ENCODE measurements around the gene LIN9. TPM values are rescaled to one million over a fixed set of nuclear protein-coding genes. Genes with fewer than 3 reads are reported as not detected.

Gene LIN9
- total RNA-seq, 1 donor from 2014 or later, result 4.6 TPM

GRCh38 chr1:226309398-226310244 is 657 bp upstream of the LIN9 start:
- no peaks in the 10 kb centered on the region for H3K27me3 ChIP-seq (ENCODE audit: control insufficient read depth, insufficient read depth, low read length)
- no peak for DNase-seq (ENCODE audit: low read depth)
- no peak for TF ChIP-seq CTCF (IDR thresholded peaks at IDR 0.05; ENCODE audit: insufficient read depth, low read length, poor library complexity, severe bottlenecking)
- H3K4me3 ChIP-seq (ENCODE audit: low read depth, low read length), result peak overlapping the region; percentile 99
- no peaks in the 10 kb centered on the region for H3K36me3 ChIP-seq (ENCODE audit: control insufficient read depth, insufficient read depth, low read length)

- H3K4me3 ChIP-seq (ENCODE audit: low read depth, low read length), result peak overlapping the region; percentile 99
- H3K36me3 ChIP-seq (ENCODE audit: control insufficient read depth, insufficient read depth, low read length), result no peaks in the 10 kb centered on the region
- no peak for TF ChIP-seq CTCF (IDR thresholded peaks at IDR 0.05; ENCODE audit: insufficient read depth, low read length, poor library complexity, severe bottlenecking)
- no peak for DNase-seq (ENCODE audit: low read depth)
- no peaks in the 10 kb centered on the region for H3K27me3 ChIP-seq (ENCODE audit: control insufficient read depth, insufficient read depth, low read length)
Measured at GRCh38 chr1:226308166-226308722, 720 bp downstream of the LIN9 start.

- no peak overlapping the region for H3K4me3 ChIP-seq (ENCODE audit: low read depth, low read length)
- no peak for DNase-seq (ENCODE audit: low read depth)
- H3K36me3 ChIP-seq (ENCODE audit: control insufficient read depth, insufficient read depth, low read length), result no peaks in the 10 kb centered on the region
- no peaks in the 10 kb centered on the region for H3K27me3 ChIP-seq (ENCODE audit: control insufficient read depth, insufficient read depth, low read length)
- no peak for TF ChIP-seq CTCF (IDR thresholded peaks at IDR 0.05; ENCODE audit: insufficient read depth, low read length, poor library complexity, severe bottlenecking)
Measured at GRCh38 chr1:226306425-226306824, 2.5 kb downstream of the LIN9 start.

GRCh38 chr1:226305184-226305583 is 3.8 kb downstream of the LIN9 start:
- no peak for TF ChIP-seq CTCF (IDR thresholded peaks at IDR 0.05; ENCODE audit: insufficient read depth, low read length, poor library complexity, severe bottlenecking)
- no peak overlapping the region for H3K4me3 ChIP-seq (ENCODE audit: low read depth, low read length)
- DNase-seq (ENCODE audit: low read depth), result no peak
- no peaks in the 10 kb centered on the region for H3K36me3 ChIP-seq (ENCODE audit: control insufficient read depth, insufficient read depth, low read length)
- H3K27me3 ChIP-seq (ENCODE audit: control insufficient read depth, insufficient read depth, low read length), result no peaks in the 10 kb centered on the region

GRCh38 chr1:226304291-226304955 is 4.5 kb downstream of the LIN9 start:
- H3K27me3 ChIP-seq (ENCODE audit: control insufficient read depth, insufficient read depth, low read length), result no peaks in the 10 kb centered on the region
- DNase-seq (ENCODE audit: low read depth), result no peak
- H3K4me3 ChIP-seq (ENCODE audit: low read depth, low read length), result no peak overlapping the region
- no peaks in the 10 kb centered on the region for H3K36me3 ChIP-seq (ENCODE audit: control insufficient read depth, insufficient read depth, low read length)
- TF ChIP-seq CTCF (IDR thresholded peaks at IDR 0.05; ENCODE audit: insufficient read depth, low read length, poor library complexity, severe bottlenecking), result no peak
